GM12872 (cell line): ENCODE data around the gene LDHAL6A.

Experiments
- CTCF ChIP-seq: IDR thresholded peaks from 3 replicates; pipeline ENCODE4 v1.5.1; 2011; ENCODE audit warnings: low read depth, mild to moderate bottlenecking, low read length, moderate library complexity; ENCODE audit not compliant: insufficient read depth

Gene LDHAL6A

GRCh38 chr11:18527512-18527911 lies 71.9 kb downstream of the LDHAL6A start:
- TF ChIP-seq CTCF, result no peak
